Fibroblast of lung (primary cell): ENCODE results near the gene TLR2.

Source experiments
- EZH2 ChIP-seq: IDR thresholded peaks from 2 replicates; pipeline ENCODE4 v1.5.1; 2012; ENCODE audit warnings: low read length, control low read depth, mild to moderate bottlenecking; ENCODE audit errors: missing control alignments
- TF ChIP-seq, protein P1 (sequence below), 2 donors: IDR thresholded peaks in 1 of 2; conservative IDR thresholded peaks in 1 of 2; 1 replicate in 1 of 2; 2 replicates in 1 of 2; pipeline ENCODE4 v1.5.1; 2011 to 2012; ENCODE audit warnings: low read length in 2 of 2, control low read depth in 1 of 2, inconsistent platforms in 1 of 2, low read depth in 1 of 2, mild to moderate bottlenecking in 1 of 2

DNA sequence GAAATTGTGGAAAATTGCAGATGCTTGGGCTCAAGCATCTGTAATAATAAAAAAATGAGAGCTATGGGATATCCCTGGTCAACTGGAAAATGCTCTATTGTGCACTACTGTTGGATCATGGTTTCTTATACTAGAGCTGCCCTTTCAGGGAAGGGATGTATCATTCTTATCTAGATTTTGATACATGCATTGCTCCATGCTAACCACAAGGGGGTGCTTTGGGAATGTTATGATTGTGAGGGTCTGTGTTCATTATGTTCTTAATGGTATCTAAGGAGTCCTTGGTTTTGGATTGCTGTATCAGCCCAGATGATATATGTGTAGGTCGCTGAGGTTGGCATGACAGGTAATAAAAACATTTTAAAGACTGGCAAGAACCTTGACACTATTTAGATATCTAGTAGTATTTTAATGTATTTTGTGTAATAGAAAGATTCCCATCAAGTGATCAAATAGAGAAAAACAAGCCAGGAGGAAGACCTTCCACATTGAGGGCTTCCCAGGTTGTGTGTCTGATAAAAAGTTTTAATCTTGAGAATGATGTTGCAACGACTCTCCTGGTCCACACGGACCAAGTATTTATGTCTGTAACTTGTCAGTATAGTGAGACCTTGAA is 49.2 kb upstream of the TLR2 start:
- TF ChIP-seq, protein P1, sequence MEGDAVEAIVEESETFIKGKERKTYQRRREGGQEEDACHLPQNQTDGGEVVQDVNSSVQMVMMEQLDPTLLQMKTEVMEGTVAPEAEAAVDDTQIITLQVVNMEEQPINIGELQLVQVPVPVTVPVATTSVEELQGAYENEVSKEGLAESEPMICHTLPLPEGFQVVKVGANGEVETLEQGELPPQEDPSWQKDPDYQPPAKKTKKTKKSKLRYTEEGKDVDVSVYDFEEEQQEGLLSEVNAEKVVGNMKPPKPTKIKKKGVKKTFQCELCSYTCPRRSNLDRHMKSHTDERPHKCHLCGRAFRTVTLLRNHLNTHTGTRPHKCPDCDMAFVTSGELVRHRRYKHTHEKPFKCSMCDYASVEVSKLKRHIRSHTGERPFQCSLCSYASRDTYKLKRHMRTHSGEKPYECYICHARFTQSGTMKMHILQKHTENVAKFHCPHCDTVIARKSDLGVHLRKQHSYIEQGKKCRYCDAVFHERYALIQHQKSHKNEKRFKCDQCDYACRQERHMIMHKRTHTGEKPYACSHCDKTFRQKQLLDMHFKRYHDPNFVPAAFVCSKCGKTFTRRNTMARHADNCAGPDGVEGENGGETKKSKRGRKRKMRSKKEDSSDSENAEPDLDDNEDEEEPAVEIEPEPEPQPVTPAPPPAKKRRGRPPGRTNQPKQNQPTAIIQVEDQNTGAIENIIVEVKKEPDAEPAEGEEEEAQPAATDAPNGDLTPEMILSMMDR (conservative IDR thresholded peaks at IDR 0.05 in 1 of 2, IDR thresholded peaks at IDR 0.05 in 1 of 2; ENCODE audit: low read depth in 1 of 2, low read length in 2 of 2): peak; percentile 76 to 83
- no peak for TF ChIP-seq EZH2
